ENCODE measurements around the gene RIPOR2.

Gene RIPOR2

GRCh38 chr6:24807584-24807983 lies 128.2 kb downstream of the RIPOR2 start:
- TF ChIP-seq ZFX (IDR thresholded peaks at IDR 0.05; ENCODE audit: borderline replicate concordance) (no peak), CTCF (IDR thresholded peaks at IDR 0.05) (no peak)
- H3K27ac ChIP-seq: no peak overlapping the region

DNA sequence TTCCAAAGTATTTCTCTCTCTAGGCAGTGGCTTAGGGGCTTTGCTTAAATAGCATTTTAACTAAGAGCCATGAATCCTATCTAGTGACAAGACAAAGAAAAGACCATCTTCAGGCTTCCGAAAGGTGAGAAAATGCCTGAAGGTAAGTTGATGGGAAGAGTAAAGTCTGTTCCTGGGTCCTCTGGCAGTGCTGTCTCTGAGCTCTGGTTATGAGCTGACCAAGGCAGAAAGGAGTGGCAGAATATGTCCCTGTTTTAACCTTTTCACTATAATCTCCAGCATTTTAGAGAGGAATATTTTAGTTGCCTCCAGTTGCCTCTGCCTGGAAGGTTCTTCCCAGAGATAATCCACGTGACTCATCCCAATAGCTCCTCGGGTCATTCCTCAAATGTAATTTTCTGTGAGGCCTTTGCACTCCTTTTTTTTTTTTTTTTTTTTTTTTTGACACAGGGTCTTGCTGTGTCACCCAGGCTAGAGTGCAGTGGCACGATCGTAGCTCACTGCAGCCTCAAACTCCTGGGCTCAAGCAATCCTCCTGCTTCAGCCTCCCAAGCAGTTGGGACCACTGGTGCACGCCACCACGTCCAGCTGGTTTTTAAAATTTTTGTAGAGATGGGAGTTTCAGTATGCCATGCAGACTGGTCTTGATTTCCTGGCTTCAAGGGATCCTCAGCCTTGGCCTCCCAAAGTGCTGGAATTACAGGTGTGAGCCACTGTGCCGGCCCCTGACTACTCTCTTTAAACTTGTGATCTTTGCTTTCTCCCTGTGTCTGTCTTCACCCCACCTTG lies 133.3 kb downstream of the RIPOR2 start:
- H3K27ac ChIP-seq: no peak overlapping the region; the same call in 1 of the 2 replicates
- TF ChIP-seq CTCF (IDR thresholded peaks at IDR 0.05) (no peak), ZFX (IDR thresholded peaks at IDR 0.05; ENCODE audit: borderline replicate concordance) (no peak)

- H3K27ac ChIP-seq: no peak overlapping the region
- TF ChIP-seq CTCF (IDR thresholded peaks at IDR 0.05) (no peak), ZFX (IDR thresholded peaks at IDR 0.05; ENCODE audit: borderline replicate concordance) (no peak)
These were observed 136.2 kb downstream of the RIPOR2 start for GRCh38 chr6:24799541-24799915.

- TF ChIP-seq ZFX (IDR thresholded peaks at IDR 0.05; ENCODE audit: borderline replicate concordance) (no peak), CTCF (IDR thresholded peaks at IDR 0.05) (no peak)
- no peak within 1 kb of the TSS for H3K27ac ChIP-seq
These were observed 136.8 kb downstream of the RIPOR2 start, which contains the start of gene ARMH2 for GRCh38 chr6:24798740-24799540. TSS of gene ARMH2 (minus strand) at chr6:24798917. CDS start at chr6:24798857, 60 bp downstream.

- TF ChIP-seq CTCF (IDR thresholded peaks at IDR 0.05) (no peak), ZFX (IDR thresholded peaks at IDR 0.05; ENCODE audit: borderline replicate concordance) (no peak)
- H3K27ac ChIP-seq: no peak overlapping the region
These were observed 138.1 kb downstream of the RIPOR2 start for GRCh38 chr6:24797596-24798216.

DNA sequence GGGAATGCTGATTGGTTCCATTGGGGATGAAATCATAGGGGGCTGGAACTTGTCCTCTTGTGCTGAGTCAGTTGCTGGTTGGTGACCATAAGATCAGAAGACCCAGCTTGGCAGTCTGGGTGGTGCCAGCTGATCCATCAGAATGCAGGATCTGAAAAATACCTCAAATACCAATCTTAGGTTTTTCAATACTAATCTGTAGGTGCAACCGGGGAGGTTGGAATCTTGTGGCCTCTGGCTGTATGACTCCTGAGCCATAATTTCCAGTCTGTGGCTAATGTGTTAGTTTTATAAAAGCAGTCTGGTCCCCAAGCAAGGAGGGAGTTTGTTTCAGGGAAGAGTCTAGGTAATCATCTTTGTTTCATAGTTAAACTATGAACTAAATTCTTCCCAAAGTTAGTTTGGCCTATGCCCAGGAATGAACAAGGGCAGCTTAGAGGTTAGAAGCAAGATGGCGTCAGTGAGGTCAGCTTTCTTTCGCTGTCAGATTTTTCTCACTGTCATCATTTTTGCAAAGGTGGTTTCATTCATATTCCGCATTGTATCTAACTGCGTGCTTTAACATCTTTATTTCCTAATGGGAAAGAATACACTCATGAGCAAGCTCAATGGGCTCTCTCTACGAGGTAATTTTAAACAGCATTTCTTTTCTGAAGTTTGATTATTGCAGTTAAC lies 139.0 kb downstream of the RIPOR2 start:
- no peak for TF ChIP-seq ZFX (IDR thresholded peaks at IDR 0.05; ENCODE audit: borderline replicate concordance)
- no peak for TF ChIP-seq CTCF (IDR thresholded peaks at IDR 0.05)
- no peak overlapping the region for H3K27ac ChIP-seq

Measured in 22Rv1 (cell line).